Stimulated activated CD4-positive, alpha-beta T cell treated with anti-CD3 and anti-CD28 coated beads, Interleukin-2, amount 100 ng/mL, for 4 hours (primary cell): ENCODE data around the gene PUS3.
"Not testable (repeated sequence)": the region's sequence is repeated elsewhere in the genome, so short reads cannot be mapped to it uniquely, and the experiment has no call there.

Source experiments
- DNase-seq: peaks from one replicate; pipeline ENCODE4 v3.0.0-alpha.2; 2020; ENCODE audit warnings: low read depth

Gene PUS3

DNA sequence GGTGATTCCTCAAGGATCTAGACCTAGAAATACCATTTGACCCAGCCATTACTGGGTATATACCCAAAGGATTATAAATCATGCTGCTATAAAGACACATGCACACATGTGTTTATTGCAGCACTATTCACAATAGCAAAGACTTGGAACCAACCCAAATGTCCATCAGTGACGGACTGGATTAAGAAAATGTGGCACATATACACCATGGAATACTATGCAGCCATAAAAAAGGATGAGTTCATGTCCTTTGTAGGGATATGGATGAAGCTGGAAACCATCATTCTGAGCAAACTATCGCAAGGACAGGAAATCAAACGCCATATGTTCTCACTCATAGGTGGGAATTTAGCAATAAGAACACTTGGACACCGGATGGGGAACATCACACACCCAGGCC, 37.7 kb downstream of the PUS3 start:
- not testable (repeated sequence) for DNase-seq

DNA sequence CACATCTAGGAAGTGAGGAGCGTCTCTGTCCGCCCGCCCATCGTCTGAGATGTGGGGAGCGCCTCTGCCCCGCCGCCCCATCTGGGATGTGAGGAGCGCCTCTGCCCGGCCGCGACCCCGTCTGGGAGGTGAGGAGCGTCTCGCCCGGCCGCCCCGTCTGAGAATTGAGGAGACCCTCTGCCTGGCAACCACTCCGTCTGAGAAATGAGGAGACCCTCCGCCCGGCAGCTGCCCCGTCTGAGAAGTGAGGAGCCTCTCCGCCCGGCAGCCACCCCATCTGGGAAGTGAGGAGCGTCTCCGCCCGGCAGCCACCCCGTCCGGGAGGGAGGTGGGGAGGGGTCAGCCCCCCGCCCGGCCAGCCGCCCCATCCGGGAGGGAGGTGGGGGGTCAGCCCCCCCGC, 40.2 kb downstream of the PUS3 start:
- not testable (repeated sequence) for DNase-seq

DNA sequence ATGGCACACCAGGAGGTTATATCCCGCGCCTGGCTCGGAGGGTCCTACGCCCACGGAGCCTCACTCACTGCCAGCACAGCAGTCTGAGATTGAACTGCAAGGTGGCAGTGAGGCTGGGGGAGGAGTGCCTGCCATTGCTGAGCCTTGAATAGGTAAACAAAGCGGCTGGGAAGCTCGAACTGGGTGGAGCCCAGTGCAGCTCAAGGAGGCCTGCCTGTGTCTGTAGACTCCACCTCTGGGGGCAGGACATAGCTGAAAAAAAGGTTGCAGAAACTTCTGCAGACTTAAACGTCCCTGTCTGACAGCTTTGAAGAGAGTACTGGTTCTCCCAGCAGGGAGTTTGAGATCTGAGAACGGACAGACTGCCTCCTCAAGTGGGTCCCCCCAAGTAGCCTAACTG, 45.3 kb downstream of the PUS3 start:
- not testable (repeated sequence) for DNase-seq

DNA sequence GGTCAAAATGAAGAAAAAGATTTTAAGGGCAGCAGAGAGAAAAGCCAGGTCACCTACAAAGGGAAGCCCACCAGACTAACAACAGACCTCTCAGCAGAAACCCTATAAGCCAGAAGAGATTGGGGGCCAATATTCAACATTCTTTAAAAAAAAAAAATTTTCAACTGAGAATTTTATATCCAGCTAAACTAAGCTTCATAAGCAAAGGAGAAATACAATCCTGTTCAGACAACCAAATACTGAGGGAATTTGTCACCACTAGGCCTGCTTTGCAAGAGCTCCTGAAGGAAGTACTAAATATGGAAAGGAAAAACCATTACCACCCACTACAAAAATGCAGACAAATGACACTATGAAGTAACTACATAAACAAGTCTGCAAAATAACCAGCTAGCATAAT, 56.8 kb downstream of the PUS3 start:
- DNase-seq, result no peak
